GM12892 (cell line): ENCODE measurements around the gene AOX1.

ENCODE experiments used
- POLR2A ChIP-seq: IDR thresholded peaks from 2 replicates; pipeline ENCODE4 v1.6.1; 2011; ENCODE audit warnings: low read depth, low read length, control low read depth
- TAF1 ChIP-seq: IDR thresholded peaks from 2 replicates; pipeline ENCODE4 v1.6.1; 2011; ENCODE audit warnings: low read depth, mild to moderate bottlenecking, control low read depth, low read length, borderline replicate concordance

DNA sequence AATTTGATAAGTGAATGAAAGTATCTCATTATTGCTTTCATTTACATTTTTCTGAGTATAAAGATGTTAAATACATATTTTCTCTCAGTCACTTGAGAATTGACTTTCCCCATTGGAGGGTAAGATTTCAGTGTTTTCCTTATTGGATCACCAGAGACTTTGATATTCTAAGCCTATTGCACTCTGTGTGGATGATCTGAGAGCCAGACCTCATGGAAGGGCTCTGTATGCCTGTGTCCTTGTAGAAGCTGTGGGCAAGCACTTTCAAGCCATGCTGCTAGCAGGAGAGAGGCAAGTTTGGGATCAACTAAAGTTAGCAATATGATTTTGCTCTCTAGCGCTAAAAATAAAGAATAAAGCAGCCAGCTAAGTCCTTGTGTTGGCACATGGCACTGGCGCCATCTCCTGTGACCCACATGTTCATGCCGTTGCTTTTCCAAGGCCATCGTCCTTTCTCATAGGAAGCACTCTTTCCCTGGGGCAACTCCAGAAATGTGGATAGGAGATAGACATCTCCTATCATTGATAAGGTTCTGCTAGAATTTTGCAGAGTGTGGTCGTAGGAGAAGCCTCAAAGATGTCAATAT lies 72.6 kb downstream of the AOX1 start:
- TF ChIP-seq POLR2A (no peak), TAF1 (no peak)
